ENCODE measurements around the gene SPPL2B. TPM values are rescaled to one million over a fixed set of nuclear protein-coding genes. Genes with fewer than 3 reads are reported as not detected.

Gene SPPL2B
- total and polyA plus RNA-seq, 9 of the 15 experiments (the other 6 are each of a cell fraction or from before 2014, with no cell fraction given), result 0.20 to 81.2 (median 15.1) TPM

- Histone ChIP-seq H3K9me3 (replicated peaks; ENCODE audit: control insufficient read depth, insufficient read depth, low read depth, low read length) (no peaks in the 10 kb centered on the region), H3K79me2 (ENCODE audit: control insufficient read depth, insufficient read depth, low read length) (peaks cover 46% of the 10 kb centered on the region), H3K4me2 (ENCODE audit: insufficient read depth, low read length) (no peak overlapping the region), H3K4me3 (no peak overlapping the region), H3K27ac (ENCODE audit: extremely low read depth, low read depth, low read length) (no peak overlapping the region), H4K20me1 (replicated peaks; ENCODE audit: control insufficient read depth, insufficient read depth, low read length) (no peaks in the 10 kb centered on the region), H3K4me1 (replicated peaks in 1 of 2; ENCODE audit: control insufficient read depth in 2 of 2, insufficient read depth in 2 of 2, low read length in 2 of 2) (peaks cover 7 to 60% of the 10 kb centered on the region in 2 experiments; a peak in 4 of 5 replicates), H3K9ac (ENCODE audit: insufficient read depth in 1 of 2, low read depth in 2 of 2, low read length in 2 of 2) (peak overlapping the region in 1 of 2 experiments; percentile 52; a peak in 1 of 4 replicates), H2AFZ (ENCODE audit: low read depth, low read length) (no peak overlapping the region), H3K36me3 (ENCODE audit: control insufficient read depth, insufficient read depth, low read length) (peaks cover 60% of the 10 kb centered on the region), H3K9me1 (ENCODE audit: control insufficient read depth, insufficient read depth, low read length) (no peaks in the 10 kb centered on the region), H3K27me3 (ENCODE audit: control insufficient read depth in 2 of 2, insufficient read depth in 2 of 2, low read length in 2 of 2) (no peaks in the 10 kb centered on the region)
- BruUV-seq (replicated peaks), result no TSS peak
- in situ Hi-C loops (cut with MboI), result no loop called here
- CTCF ChIA-PET (ENCODE audit: low intra/inter-chr PET ratio), result no interaction called here
- no peak for DNase-seq (ENCODE audit: extremely low read depth in 1 of 4, low spot score in 3 of 4)
- intact Hi-C loops (cut with micrococcal nuclease), result loop anchor here (10.0 kb wide), 1 partner anchor 60 kb away; no protein-coding TSS in a partner anchor
- no peak for FAIRE-seq
- POLR2A ChIA-PET, result no interaction called here
- TF ChIP-seq SNRNP70 (optimal IDR thresholded peaks at IDR 0.05; ENCODE audit: low read depth, low read length) (no peak), NR4A1 (CRISPR knock-in tag; IDR thresholded peaks at IDR 0.05) (no peak), NR4A1 (tag; IDR thresholded peaks at IDR 0.05) (no peak), ZBTB43 (CRISPR knock-in tag; IDR thresholded peaks at IDR 0.05) (no peak), RBFOX2 (IDR thresholded peaks at IDR 0.05; ENCODE audit: low read depth, low read length) (peak; percentile 34; the same call in 1 of the 2 replicates)
- 95% methylated on average over 23 of the region's 34 CpGs for WGBS (ENCODE audit: insufficient coverage, low coverage, missing lambda C conversion rate)
- ATAC-seq, result no peak
Observed at GRCh38 chr19:2324220-2324948, 4.1 kb upstream of the SPPL2B start.

All from K562 (cell line).